A549 treated with GW870086 at 1 μM for 4 hours (cell line): ENCODE measurements around the gene G0S2. TPM values are rescaled to one million over a fixed set of nuclear protein-coding genes. Genes with fewer than 3 reads are reported as not detected.

Source experiments
- total RNA-seq: library from RNA; stranded (reverse); fragments of 200-300 nt; extraction: Qiagen RNA extraction; gene quantifications from 5 replicates; pipeline ENCODE4 v1.2.3, GENCODE V29; 2022; ENCODE audit warnings: low read depth

The G0S2 gene, protein sequence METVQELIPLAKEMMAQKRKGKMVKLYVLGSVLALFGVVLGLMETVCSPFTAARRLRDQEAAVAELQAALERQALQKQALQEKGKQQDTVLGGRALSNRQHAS
- 3.0 to 4.7 TPM (median 3.4 TPM) in 5 replicates for total RNA-seq

DNA sequence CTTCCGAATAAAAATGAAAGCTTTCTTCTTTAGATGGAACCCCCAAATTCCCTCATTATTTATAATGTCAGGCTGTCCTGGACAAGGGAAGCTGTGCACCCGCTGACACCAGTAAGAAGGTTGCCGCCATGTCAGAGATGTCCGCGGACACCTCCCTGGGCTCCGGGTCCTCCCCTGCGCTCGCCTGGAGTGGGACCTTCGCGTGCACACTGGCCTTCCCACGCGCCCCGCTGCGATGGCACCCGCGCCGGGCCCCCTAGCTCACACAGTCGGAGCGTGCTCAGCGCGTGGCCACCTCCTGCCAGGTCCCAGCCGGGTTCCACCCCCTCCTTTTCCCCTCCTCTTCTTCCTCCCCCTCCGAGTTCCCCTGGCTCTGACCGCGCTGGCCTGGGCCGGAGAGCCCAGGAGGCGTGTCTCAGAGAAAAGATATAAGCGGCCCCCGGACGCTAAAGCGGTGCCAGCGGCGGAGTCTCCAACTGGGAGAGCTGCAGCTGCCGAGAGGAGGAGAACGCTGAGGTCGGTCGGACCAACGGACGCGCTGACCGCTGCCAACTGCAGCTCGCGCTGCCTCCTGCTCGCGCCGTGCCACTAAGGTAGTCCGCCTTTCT lies at the start of gene G0S2:
G0S2 (plus strand) TSS at position 456 of the 608 bp plus-strand sequence. CDS start 273 bp downstream, outside the sequence.

DNA sequence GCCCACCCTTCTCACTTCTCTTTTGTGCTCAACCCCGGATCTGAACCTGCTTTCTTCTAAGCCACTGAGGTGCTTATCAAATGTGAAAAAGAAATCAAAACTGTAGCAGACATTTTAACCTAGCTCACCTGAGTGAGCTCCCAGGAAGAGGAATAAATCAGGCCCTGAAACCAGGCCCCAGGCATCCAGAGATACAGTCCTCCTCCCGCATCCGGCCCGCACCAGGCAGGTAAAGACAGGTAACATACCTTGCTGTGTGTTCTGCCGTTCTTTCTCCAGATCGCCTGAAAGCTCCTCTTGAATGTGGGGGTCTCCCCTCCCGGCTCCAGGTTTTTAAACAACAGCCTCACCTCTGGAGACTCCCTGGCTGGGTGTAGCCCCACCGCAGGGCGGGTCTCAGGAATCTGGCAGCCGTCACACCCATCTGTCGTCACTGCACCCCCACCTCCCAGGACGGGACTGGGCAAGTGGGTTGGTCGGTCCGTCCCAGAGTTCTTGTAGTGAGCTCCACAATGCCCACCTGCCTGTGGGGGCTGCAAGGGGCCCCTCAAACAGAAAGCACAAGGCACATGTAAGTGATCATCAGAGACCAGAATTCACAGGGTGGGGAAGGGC lies 23.0 kb upstream of the G0S2 start, which contains the start of gene LAMB3:
LAMB3 (minus strand) TSS at position 305 of the 615 bp plus-strand sequence. CDS start 1,481 bp downstream, outside the sequence.

DNA sequence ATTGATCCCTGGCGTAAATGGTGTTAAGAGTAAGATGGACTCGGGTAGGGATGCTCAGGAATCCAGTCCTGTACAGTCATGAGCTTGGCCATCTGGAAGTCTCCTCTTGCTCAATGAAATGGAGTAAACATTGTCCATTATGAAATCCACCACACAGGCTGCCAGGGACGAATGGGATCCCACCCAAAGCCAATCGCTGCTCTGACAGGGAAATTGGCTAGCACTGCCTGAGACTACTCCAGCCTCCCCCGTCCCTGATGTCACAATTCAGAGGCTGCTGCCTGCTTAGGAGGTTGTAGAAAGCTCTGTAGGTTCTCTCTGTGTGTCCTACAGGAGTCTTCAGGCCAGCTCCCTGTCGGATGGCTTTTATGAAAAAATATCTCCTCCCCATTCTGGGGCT lies 29.4 kb downstream of the G0S2 start, which contains the start of gene HSD11B1:
HSD11B1 (plus strand) TSS at position 263 of the 400 bp plus-strand sequence; CDS start at position 360, 97 bp downstream.

Other genes with a start within 250 kb of the G0S2 start
- 0.16 to 0.51 TPM (median 0.26 TPM) in 5 replicates for gene CAMK1G, start 91.7 kb upstream of the G0S2 start, total RNA-seq
- gene LAMB3, start 23.0 kb upstream of the G0S2 start, total RNA-seq: 18.3 to 22.7 TPM (median 19.3 TPM) in 5 replicates
- gene HSD11B1, start 29.4 kb downstream of the G0S2 start, total RNA-seq: 0.09 to 0.65 TPM (median 0.26 TPM) in 3 of 5 replicates, not detected in the others
- gene TRAF3IP3, start 80.6 kb downstream of the G0S2 start, total RNA-seq: not detected in 5 replicates
- gene C1orf74, start 109.1 kb downstream of the G0S2 start, total RNA-seq: 1.1 to 1.6 TPM (median 1.6 TPM) in 5 replicates
- 0.09 to 0.16 TPM (median 0.13 TPM) in 5 replicates for gene IRF6, start 130.7 kb downstream of the G0S2 start, total RNA-seq
- 9.7 to 10.8 TPM (median 10.2 TPM) in 5 replicates for gene UTP25, start 152.6 kb downstream of the G0S2 start, total RNA-seq